ENCODE measurements around the gene TUBA1C.
"Not testable (repeated sequence)": the region's sequence is repeated elsewhere in the genome, so short reads cannot be mapped to it uniquely, and the experiment has no call there.

The TUBA1C gene

DNA sequence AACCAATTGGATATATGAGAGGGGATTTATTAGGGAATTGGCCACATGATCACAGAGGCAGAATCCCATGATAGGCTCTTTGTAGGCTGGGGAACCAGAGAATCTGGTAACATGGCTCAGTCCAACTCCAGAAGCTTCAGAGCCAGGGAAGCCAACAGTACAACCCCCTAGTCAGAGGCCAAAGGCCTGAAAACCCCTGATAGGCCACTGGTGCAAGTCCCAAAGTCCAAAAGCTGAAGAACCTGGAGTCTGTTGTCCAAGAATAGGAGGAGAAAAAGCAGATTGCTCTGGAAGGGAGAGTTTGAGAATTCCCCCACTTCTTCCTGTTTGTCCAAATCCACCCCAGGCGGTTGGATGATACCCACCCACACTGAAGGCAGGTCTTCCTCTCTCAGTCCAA is 49.9 kb downstream of the TUBA1C start:
- no peak for DNase-seq

DNA sequence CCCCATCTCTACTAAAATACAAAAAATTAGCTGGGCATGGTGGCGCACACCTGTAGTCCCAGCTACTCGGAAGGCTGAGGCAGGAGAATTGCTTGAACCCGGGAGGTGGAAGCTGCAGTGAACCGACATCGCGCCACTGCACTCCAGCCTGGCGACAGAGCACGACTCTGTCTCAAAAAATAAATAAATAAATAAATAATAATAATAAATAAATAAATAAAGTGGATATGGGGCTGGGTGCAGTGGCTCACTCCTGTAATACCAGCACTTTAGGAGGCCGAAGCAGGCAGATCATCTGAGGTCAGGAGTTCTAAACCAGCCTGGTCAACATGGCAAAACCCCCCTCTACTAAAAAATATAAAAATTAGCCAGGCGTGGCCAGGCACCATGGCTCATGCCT is 52.2 kb downstream of the TUBA1C start:
- DNase-seq = not testable (repeated sequence)

DNA sequence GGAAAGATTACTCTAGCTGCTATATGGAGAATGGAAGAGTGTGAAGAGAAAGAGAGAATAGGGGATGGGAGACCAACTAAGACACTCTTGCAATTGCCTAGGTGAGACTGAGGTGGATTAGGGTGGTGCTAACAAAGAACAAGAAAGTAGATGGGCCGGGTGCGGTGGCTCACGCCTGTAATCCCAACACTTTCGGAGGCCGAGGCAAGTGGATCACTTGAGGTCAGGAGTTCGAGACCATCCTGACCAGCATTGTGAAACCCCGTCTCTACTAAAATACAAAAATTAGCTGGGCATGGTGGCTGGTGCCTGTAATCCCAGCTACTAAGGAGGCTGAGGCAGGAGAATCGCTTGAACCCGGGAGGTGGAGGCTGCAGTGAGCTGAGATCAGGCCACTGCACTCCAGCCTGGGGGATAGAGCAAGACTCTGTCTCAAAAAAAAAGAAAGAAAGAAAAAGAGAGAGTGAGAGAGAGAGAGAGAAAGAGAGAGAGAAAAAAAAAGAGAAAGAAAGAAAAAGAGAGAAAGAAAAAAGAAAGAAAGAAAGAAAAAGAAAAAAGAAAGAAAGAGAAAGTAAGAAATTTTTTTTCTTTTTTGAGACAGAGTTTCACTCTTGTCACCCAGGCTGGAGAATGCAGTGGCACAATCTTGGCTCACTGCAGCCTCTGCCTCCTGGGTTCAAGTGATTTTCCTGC is 55.7 kb downstream of the TUBA1C start:
- not testable (repeated sequence) for DNase-seq

DNA sequence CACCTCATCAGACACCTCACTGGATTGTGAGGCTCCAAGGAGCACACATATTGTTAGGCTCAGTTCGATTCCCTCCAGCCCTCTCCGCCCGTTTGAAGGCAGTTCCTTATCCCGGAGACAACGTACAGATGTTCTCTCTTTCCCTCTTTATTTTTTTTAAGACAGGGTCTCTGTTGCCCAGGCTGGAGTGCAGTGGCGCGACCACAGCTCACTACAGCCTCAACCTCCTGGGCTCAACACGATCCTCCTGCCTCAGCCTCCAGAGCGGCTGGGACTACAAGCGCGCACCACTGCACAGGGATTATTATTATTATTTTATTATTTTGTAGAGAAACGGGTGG is 57.5 kb downstream of the TUBA1C start:
- no peak for DNase-seq

DNA sequence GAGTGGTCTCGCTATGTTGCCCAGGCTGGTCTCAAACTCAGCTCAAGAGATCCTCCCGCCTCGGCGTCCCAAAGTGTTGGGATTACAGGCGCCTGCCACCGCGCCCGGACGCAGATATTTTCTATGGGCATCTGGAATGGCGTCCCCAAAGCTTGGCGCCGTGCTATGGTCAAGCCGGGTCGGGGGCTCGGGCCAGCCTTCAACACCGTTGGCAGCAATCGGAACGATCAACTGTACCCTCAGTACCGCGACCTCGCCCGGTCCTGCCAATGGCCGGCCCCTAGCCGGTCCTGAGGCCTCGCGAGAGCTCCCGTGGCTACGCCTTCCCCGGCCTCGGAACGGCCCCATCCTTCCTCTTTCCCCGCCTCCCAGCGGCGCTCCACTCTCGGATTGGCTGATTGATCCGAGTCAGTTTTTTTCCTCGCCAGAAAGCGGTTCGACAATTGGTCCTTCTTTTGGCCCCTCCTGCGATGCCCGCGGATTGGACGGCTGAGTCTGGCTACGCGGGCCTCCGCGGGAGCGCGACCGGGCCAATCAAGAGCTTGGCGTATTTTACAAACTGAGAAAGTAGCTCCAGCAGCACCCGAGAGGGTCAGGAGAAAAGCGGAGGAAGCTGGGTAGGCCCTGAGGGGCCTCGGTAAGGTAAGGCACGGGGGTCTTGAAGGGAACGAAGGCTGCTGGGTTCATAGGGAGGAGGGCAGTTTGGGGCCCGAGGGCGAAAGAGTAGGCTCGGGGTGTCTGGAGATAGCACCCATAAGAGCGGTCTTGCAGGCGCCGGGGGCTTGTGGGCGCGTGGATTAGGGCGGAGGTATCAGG is 58.0 kb downstream of the TUBA1C start, which contains the start of gene TROAP:
Gene TROAP, plus strand, starts transcription at position 548 of the 816 bp plus-strand sequence. CDS start 354 bp downstream, outside the sequence.
- DNase-seq = peak; percentile 95

DNA sequence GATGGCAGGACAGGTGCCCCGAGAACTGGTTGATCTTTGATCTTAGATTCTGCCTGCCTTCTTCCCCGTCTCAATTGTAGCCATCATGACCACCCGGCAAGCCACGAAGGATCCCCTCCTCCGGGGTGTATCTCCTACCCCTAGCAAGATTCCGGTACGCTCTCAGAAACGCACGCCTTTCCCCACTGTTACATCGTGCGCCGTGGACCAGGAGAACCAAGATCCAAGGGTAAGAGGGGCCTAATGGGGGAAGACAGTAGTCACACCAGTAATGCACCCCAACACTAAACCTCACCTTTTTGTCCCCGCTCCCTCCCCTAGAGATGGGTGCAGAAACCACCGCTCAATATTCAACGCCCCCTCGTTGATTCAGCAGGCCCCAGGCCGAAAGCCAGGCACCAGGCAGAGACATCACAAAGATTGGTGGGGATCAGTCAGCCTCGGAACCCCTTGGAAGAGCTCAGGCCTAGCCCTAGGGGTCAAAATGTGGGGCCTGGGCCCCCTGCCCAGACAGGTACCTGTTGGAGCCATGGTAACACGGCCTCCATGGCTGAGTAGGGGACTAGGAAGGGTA is 58.7 kb downstream of the TUBA1C start:
- DNase-seq = no peak

Measured in NCI-H748 treated with DMSO at 0.1 percent for 48 hours (cell line).